ENCODE data around the gene MAN2A1.

Gene MAN2A1

GRCh38 chr5:109916481-109917153 lies 226.9 kb downstream of the MAN2A1 start:
- no peak for DNase-seq
